ENCODE results near the gene PRIMPOL.
"Not testable (repeated sequence)": the region's sequence is repeated elsewhere in the genome, so short reads cannot be mapped to it uniquely, and the experiment has no call there.

The PRIMPOL gene

GRCh38 chr4:184719407-184719806 is 69.9 kb downstream of the PRIMPOL start:
- no peak for DNase-seq

DNA sequence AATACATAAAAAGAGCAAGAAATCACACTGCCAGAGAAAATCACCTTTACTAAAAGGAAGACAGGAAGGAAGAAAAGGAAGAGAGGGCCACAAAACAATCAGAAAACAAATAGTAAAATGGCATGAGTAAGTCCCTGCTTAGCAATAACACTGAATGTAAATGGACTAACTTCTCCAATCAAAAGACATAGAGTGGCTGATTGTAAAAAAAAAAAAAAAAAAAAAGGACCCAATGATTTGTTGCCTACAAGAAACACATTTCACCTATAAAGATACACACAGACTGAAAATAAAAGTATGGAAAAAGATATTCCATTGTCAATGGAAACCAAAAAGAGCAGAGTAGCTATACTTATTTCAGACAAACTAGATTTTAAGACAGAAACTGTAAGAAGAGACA is 71.7 kb downstream of the PRIMPOL start:
- no peak for DNase-seq

- DNase-seq: no peak
Observed at GRCh38 chr4:184722798-184723197, 73.3 kb downstream of the PRIMPOL start.

DNA sequence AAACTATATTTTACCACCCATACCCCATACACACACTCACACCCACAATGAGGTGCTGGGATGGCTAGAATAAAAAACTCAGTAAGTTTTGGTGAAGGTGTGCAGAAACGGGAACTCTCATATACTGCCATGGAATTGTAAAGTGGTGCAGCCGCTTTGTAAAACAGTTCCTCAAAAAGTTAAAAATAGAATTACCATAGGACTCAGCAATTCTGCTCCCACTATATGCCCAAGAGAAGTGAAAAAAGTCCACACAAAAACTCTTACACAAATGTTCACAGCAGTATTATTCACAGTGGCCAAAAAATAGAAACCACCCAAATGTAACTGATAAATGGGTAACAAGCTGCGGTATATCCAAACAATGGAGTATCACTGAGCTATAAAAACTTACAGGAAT is 77.9 kb downstream of the PRIMPOL start:
- DNase-seq: no peak

- no peak for DNase-seq
Observed at GRCh38 chr4:184728858-184729257, 79.3 kb downstream of the PRIMPOL start.

- no peak for DNase-seq
Observed at GRCh38 chr4:184729946-184730345, 80.4 kb downstream of the PRIMPOL start.

DNA sequence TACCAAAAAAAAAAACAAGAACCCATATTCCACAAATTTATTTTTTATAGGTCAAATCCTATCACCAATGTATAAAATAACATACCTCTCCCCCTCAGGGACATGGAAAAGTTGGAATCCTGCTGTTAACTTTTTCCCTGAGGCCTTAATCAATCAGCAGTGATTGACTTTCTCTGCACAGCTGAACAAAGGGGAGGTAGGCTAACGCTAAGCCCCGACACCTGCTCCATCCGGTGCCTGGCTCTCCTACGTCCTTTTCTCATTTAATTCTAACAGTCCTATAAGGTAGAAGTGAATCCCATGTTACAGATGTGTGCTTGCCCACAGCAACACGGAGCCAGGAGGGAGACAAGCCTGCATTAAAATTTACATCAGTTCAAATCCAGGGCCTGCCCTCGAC is 81.5 kb downstream of the PRIMPOL start:
- DNase-seq: no peak

- no peak for DNase-seq
Observed at GRCh38 chr4:184732126-184732525, 82.6 kb downstream of the PRIMPOL start.

DNA sequence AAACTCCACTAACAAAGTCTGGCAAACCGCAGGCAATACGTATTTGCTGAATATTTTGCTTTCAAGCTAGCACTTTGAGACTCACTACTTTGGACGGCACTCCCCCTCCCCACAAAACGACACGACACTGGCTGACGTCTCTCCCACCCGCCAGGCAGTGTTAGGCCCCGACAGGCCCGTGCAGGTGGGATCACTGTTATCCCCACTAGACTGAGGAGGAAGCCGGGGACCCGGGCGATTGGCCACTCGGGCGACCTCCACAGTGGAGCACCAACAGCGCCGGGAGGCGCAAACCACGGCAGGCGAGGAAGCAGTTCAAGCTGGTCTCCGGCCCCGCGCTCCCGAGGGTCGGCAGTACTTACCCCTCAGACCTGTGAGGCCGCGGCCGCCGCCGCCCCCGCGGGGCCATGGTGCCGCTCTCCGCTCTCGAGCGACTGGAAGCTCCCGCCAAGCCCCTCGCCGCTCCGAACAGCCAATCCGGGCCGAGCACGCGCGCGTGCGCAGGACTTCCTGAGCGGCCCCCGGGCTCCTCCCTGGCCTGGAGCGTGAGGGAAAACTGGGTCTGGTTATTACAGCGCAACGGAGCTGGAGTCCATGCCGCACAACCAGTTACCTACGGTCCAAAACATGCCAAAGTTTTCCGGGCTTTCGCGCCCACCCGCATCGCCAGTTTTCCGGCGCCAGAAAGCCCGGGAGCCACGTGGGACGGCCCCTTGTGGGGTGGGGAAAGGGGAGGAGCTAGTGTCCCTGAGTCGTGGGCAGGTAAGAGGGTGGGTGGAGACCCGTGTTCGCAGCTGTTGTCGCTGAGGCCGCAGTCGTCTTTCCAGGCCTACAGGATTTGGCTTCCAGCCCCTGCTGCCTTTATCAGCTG is 84.4 kb downstream of the PRIMPOL start, which contains the start of gene CENPU:
CENPU (minus strand) TSS at position 443 of the 871 bp plus-strand sequence; CDS start at position 409, 34 bp downstream.
- peak; percentile 94 to 96 for DNase-seq

DNA sequence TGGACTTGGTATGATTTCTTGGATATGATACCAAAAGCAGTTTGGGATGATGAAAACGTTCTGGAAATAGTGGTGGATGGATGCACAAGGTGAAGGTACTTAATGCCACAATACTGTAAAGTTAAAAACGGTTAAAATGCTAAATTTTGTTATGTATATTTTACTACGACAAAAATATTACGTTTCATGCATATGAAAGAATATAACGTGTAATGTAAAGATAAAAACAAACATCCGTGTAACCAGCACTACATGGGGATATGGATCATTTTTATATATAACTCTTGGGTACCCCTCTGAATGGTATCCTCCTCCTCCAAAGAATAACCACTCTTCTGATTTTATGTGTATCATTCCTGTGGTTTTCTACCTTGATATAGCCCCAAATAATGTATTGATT is 85.2 kb downstream of the PRIMPOL start:
- no peak for DNase-seq

DNA sequence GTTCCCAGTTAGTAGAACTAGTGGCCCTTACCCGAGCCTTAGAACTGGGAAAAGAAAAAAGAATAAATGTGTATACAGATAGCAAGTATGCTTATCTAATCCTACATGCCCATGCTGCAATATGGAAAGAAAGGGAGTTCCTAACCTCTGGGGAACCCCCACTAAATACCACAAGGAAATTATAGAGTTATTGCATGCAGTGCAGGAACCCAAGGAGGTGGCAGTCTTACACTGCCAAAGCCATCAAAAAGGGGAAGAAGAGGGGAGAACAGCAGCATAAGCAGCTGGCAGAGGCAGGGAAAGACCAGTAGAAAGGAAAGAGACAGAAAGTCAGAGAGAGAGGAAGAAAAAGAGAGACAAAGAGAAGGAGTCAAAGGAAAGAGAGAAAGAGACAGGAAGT is 90.0 kb downstream of the PRIMPOL start:
- not testable (repeated sequence) for DNase-seq

GRCh38 chr4:184740980-184741391 is 91.4 kb downstream of the PRIMPOL start:
- no peak for DNase-seq

- DNase-seq: not testable (repeated sequence)
Observed at GRCh38 chr4:184741651-184742050, 92.1 kb downstream of the PRIMPOL start.

DNA sequence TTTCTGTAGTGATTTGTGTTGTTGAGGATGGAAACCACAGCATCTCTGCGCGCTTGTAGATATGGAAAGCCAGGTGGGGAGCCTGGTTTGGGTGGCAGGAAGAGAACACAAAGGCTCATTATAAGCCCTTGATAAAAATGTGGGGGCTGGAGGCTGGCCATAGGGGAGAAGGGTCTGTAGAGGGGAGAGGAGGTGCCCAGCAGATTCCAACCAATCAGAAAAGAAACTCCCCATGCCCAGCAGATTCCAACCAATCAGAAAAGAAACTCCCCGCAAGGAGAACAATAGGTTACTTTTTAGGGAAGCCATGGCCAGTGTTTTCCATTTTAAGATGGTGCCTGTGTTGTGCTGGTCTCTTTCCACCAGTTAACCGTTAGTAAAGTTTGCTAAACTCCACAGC is 94.1 kb downstream of the PRIMPOL start:
- no peak for DNase-seq

DNA sequence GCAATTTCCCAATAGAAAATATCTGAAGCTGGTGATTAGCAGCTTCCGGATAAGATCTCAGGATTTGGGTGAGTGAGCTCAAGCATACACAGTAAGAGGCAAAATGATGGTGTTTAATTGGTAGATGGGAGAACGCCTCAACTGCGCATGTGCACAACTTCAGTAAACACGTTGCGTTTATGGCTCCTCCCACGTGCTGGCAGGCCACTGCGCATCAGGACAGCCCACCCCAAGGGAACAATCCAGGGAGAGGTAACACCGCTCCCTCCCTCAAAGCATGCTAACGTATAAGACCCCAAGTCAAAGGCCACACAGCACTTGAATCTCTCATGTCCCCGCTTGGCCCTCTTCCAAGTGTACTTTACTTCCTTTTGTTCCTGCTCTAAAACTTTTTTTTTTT is 94.7 kb downstream of the PRIMPOL start:
- no peak for DNase-seq

Measured in stimulated activated CD4-positive, alpha-beta T cell treated with anti-CD3 and anti-CD28 coated beads, Interleukin-2, amount 100 ng/mL, for 24 hours (primary cell).